Measurements from ENCODE around the gene MBOAT2. TPM values are rescaled to one million over a fixed set of nuclear protein-coding genes. Genes with fewer than 3 reads are reported as not detected.

The MBOAT2 gene
- polyA plus RNA-seq, 1 donor, result 20.7 TPM

DNA sequence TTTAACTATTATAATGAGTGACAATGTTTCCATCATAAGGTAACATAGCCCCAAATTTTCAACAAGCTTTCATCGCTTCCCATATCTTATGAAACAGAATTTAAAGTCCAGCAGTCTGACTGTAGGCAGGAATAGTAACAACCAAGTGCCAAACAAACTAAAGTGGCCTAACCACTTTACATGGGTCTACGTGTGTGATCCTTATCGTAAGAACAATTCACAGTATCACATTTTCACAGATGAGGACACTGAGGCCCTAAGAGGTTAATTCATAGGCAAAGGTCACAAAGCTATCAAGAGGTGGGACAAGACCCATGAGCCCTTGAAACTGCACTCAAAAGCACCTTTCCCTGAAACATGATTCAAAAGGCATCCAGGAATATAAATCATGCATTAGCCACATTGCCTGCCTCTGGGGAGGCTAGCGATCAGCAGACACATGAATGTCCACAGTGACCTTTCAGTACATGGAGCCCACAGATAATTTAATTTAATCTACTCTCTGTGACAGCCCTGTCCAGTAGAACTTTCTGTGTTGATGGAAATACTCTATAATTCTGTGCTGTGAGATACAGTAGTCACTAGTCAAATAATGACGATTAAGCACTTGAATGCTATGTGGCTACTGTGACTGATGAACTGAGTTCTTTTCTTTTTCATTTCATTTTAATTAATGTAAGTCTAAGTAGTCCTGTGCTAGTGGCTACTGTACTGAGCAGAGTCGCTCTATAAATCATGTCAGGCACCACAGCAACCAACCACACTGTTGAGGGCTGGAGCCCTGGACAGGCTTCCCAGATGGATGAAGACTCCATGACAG lies 196.4 kb downstream of the MBOAT2 start:
- Histone ChIP-seq H3K9me3 (ENCODE audit: control insufficient read depth, low read depth, low read length) (no peaks in the 10 kb centered on the region), H3K27me3 (ENCODE audit: control insufficient read depth, insufficient read depth, low read length) (no peaks in the 10 kb centered on the region), H3K4me1 (ENCODE audit: control insufficient read depth, insufficient read depth, low read length) (no peaks in the 10 kb centered on the region), H3K36me3 (ENCODE audit: control insufficient read depth, insufficient read depth, low read length) (peaks cover 52% of the 10 kb centered on the region), H3K27ac (ENCODE audit: low read length) (no peak overlapping the region), H3K4me3 (ENCODE audit: low read length) (no peak overlapping the region)
- WGBS (ENCODE audit: insufficient coverage, low lambda C conversion rate), result 90% methylated on average over 2 of the region's 6 CpGs
- DNase-seq, result no peak

DNA sequence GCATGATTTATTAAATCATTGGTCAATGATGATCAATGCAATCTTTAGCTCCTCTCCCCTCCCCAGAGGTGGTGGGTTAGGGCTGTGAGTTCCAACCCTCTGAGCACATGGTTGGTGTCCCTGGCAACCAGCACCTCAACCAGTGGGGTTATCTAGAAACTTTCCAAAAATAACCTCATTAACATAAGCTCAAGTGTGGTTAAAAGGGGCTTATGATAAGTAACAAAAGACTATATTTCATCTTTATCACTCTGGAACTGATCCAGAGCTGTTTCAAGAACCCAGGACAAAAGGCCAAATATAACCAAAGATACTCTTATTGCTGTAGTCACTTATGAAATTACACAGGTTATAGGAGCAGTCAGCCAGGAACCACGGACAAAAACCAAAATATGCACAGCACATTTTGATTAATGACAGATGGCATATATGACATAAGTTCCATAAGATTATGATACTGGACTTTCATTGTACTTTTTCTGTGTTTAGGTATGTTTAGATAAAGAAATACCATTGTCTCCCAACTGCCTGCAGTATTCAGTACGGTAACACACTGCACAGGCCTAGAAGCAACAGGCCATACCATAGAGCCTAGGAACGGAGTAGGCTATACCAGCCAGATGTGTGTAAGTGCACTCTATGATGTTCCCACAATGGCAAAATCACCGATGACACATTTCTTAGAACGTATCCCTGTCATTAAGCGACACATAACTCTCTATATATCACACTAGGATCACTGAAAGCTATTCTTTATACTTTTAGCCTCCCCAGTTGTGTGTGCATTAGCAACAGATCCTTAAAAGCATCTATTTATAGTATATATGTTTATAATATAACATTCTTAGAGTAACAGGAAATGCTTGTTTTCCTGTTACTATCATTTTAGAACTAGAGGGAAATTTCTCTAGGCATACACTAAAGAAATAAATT lies 197.9 kb downstream of the MBOAT2 start:
- WGBS (ENCODE audit: insufficient coverage, low lambda C conversion rate), result no CpG with 5 or more reads among the region's 6 CpGs
- H3K9me3 ChIP-seq (ENCODE audit: control insufficient read depth, low read depth, low read length), result no peaks in the 10 kb centered on the region
- H3K4me1 ChIP-seq (ENCODE audit: control insufficient read depth, insufficient read depth, low read length), result no peaks in the 10 kb centered on the region
- H3K27ac ChIP-seq (ENCODE audit: low read length), result no peak overlapping the region
- H3K36me3 ChIP-seq (ENCODE audit: control insufficient read depth, insufficient read depth, low read length), result peaks cover 54% of the 10 kb centered on the region
- no peak for DNase-seq
- H3K27me3 ChIP-seq (ENCODE audit: control insufficient read depth, insufficient read depth, low read length), result no peaks in the 10 kb centered on the region
- H3K4me3 ChIP-seq (ENCODE audit: low read length), result no peak overlapping the region

DNA sequence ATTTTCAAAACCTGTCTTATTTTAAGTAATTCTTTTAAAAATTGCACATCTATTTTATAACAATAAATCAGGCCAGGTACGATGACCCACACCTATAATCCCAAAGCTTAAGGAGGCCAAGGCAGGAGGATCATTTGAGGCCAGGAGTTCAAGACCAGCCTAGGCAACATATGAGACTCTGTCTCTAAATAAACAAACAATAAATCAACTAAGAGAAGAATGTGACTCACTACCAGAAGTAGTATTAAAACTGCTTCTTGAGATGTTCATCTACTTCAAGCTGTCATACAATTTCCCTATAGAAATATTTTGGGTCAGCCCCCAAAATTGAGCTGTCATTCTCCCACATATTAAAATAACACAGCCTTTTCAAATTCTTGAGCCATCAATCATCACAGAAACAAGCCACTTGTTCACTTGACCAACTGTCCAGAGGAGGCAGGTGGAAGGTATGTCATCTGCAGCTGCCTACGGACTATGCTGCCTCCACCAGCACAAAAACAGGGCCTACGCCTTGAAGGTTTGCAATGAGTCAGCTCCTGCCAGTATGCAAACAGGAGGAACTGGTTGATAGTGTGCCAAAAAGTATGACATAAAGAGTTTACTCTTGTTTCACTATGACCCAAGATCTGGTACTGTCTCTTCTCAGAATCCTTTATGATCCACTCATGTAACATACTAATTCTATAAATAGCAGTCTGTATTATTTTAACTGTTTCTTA lies 199.7 kb downstream of the MBOAT2 start:
- no CpG with 5 or more reads among the region's 3 CpGs for WGBS (ENCODE audit: insufficient coverage, low lambda C conversion rate)
- no peak overlapping the region for H3K4me3 ChIP-seq (ENCODE audit: low read length)
- H3K36me3 ChIP-seq (ENCODE audit: control insufficient read depth, insufficient read depth, low read length), result peaks cover 53% of the 10 kb centered on the region
- no peaks in the 10 kb centered on the region for H3K4me1 ChIP-seq (ENCODE audit: control insufficient read depth, insufficient read depth, low read length)
- H3K9me3 ChIP-seq (ENCODE audit: control insufficient read depth, low read depth, low read length), result no peaks in the 10 kb centered on the region
- no peak overlapping the region for H3K27ac ChIP-seq (ENCODE audit: low read length)
- H3K27me3 ChIP-seq (ENCODE audit: control insufficient read depth, insufficient read depth, low read length), result no peaks in the 10 kb centered on the region
- DNase-seq, result peak in 1 of 2 donors; percentile 6

DNA sequence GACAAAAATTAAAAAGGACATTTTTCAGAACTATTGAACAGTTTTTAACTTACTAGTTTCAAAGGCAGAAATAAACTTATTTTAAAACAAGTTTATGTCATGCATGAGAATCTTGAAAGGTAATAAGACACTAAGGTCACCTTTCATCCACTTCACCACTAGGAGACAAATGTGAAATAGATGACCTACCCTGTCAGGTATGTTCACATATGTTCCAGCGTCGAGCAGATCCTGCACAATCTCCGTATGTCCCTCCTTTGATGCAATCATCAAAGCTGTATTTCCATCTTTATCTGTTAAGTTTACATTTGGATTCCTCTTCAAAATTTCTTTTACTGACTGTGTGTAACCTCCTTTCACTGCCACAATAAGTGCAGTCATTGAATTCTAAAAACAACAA lies 200.7 kb downstream of the MBOAT2 start:
- Histone ChIP-seq H3K27me3 (ENCODE audit: control insufficient read depth, insufficient read depth, low read length) (no peaks in the 10 kb centered on the region), H3K9me3 (ENCODE audit: control insufficient read depth, low read depth, low read length) (no peaks in the 10 kb centered on the region), H3K4me1 (ENCODE audit: control insufficient read depth, insufficient read depth, low read length) (no peaks in the 10 kb centered on the region), H3K36me3 (ENCODE audit: control insufficient read depth, insufficient read depth, low read length) (peaks cover 51% of the 10 kb centered on the region), H3K4me3 (ENCODE audit: low read length) (no peak overlapping the region), H3K27ac (ENCODE audit: low read length) (no peak overlapping the region)
- no CpG with 5 or more reads among the region's 3 CpGs for WGBS (ENCODE audit: insufficient coverage, low lambda C conversion rate)
- DNase-seq, result no peak

Other genes with a start within 250 kb of the MBOAT2 start
- gene KIDINS220, start 166.1 kb downstream of the MBOAT2 start, polyA plus RNA-seq, result 52.9 TPM
- gene ASAP2, start 203.1 kb upstream of the MBOAT2 start, polyA plus RNA-seq, result 20.0 TPM

All from large intestine (tissue), 3 donors.